Rectal smooth muscle tissue (tissue), 1 donor: ENCODE results near the gene GSC2.
"Not testable (repeated sequence)": the region's sequence is repeated elsewhere in the genome, so short reads cannot be mapped to it uniquely, and the experiment has no call there.

ENCODE experiments used
- H3K27ac ChIP-seq: one replicate; pipeline ENCODE4 v1.7.0; 2013; ENCODE audit warnings: low read depth, low read length, inconsistent platforms
- H3K27me3 ChIP-seq: one replicate; pipeline ENCODE4 v1.7.0; 2013; ENCODE audit warnings: low read length; ENCODE audit not compliant: control insufficient read depth, insufficient read depth
- H3K36me3 ChIP-seq: one replicate; pipeline ENCODE4 v1.7.0; 2013; ENCODE audit warnings: low read length; ENCODE audit not compliant: control insufficient read depth, insufficient read depth
- H3K4me1 ChIP-seq: one replicate; pipeline ENCODE4 v1.7.0; 2013; ENCODE audit warnings: low read length; ENCODE audit not compliant: control insufficient read depth, insufficient read depth
- H3K4me3 ChIP-seq: one replicate; pipeline ENCODE4 v1.7.0; 2013; ENCODE audit warnings: low read length
- H3K9ac ChIP-seq: one replicate; pipeline ENCODE4 v1.7.0; 2013; ENCODE audit warnings: low read length

GSC2 gene

DNA sequence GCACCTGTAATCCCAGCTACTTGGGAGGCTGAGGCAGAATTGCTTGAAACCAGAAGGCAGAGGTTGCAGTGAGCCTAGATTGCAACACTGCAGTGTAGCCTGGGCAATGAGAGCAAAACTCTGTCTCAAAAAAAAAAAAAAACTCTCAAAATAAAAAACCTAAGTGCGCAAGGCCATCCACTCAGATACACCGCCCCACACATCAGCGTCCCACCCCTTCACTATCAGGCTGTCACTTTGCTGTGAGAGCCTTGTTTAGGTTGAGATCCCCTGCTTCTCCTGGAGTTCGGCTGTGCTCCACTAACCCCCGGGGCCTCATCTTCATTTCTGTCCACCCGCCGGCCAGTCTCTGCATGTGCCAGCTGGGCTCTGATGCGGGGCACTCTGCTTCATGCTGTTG lies 16.3 kb upstream of the GSC2 start:
- H3K36me3 ChIP-seq: no peaks in the 10 kb centered on the region
- peaks cover 6% of the 10 kb centered on the region for H3K4me1 ChIP-seq
- H3K9ac ChIP-seq: no peak overlapping the region
- H3K27ac ChIP-seq: no peak overlapping the region
- H3K27me3 ChIP-seq: peaks cover 20% of the 10 kb centered on the region
- H3K4me3 ChIP-seq: no peak overlapping the region

GRCh38 chr22:19164425-19164824 lies 14.3 kb upstream of the GSC2 start:
- H3K9ac ChIP-seq: no peak overlapping the region
- H3K27ac ChIP-seq: no peak overlapping the region
- H3K4me1 ChIP-seq: no peaks in the 10 kb centered on the region
- H3K27me3 ChIP-seq: peaks cover 12% of the 10 kb centered on the region
- no peak overlapping the region for H3K4me3 ChIP-seq
- H3K36me3 ChIP-seq: no peaks in the 10 kb centered on the region

DNA sequence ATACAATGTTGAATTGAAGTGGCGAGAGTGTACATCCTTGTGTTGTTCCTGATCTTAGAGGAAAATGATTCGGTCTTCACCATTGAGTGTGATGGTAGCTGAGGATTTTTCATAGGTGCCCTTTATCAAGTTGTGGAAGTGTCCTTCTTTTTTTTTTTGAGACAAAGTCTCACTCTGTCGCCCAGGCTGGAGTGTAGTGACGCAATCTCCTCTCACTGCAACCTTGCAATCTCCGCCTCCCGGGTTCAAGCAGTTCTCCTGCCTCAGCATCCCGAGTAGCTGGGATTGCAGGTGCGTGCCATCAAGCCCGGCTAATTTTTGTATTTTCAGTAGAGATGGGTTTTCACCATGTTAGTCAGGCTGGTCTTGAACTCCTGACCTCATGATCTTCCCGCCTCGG lies 8.6 kb upstream of the GSC2 start:
- not testable (repeated sequence) for H3K36me3 ChIP-seq, H3K9ac ChIP-seq, H3K4me1 ChIP-seq, H3K4me3 ChIP-seq, H3K27ac ChIP-seq, H3K27me3 ChIP-seq

DNA sequence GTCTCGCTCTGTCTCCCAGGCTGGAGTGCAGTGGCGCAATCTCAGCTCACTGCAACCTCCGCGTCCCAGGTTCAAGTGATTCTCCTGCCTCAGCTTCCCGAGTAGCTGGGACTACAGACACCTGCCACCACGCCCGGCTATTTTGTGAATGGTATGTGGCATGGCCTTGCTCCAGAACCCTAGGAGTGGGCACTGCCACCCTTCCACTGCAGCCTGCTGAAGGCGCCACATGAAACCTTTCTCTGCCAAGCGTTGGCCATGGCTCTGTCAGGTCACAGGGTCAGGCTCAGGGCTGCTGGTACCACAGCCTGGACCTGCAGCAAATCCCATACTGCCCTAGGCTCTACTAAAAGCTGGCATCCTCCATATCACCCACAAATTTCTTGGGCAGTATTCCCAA lies 6.0 kb upstream of the GSC2 start:
- H3K36me3 ChIP-seq, H3K27me3 ChIP-seq, H3K27ac ChIP-seq, H3K4me3 ChIP-seq, H3K4me1 ChIP-seq, H3K9ac ChIP-seq: not testable (repeated sequence)

- Histone ChIP-seq H3K36me3 (no peaks in the 10 kb centered on the region), H3K27me3 (peaks cover 18% of the 10 kb centered on the region), H3K27ac (no peak overlapping the region), H3K4me1 (no peaks in the 10 kb centered on the region), H3K9ac (no peak overlapping the region), H3K4me3 (no peak overlapping the region)
Measured at GRCh38 chr22:19152942-19153883, 3.1 kb upstream of the GSC2 start.

GRCh38 chr22:19151329-19152191 lies 1.5 kb upstream of the GSC2 start:
- no peak overlapping the region for H3K9ac ChIP-seq
- H3K36me3 ChIP-seq: no peaks in the 10 kb centered on the region
- no peak overlapping the region for H3K27ac ChIP-seq
- no peak overlapping the region for H3K4me3 ChIP-seq
- no peaks in the 10 kb centered on the region for H3K4me1 ChIP-seq
- peaks cover 23% of the 10 kb centered on the region for H3K27me3 ChIP-seq

- peaks cover 23% of the 10 kb centered on the region for H3K27me3 ChIP-seq
- H3K4me3 ChIP-seq: no peak overlapping the region
- H3K36me3 ChIP-seq: no peaks in the 10 kb centered on the region
Measured at GRCh38 chr22:19150482-19151328, 613 bp upstream of the GSC2 start.

GRCh38 chr22:19149047-19149883 lies 827 bp downstream of the GSC2 start:
- Histone ChIP-seq H3K4me1 (no peaks in the 10 kb centered on the region), H3K27me3 (peaks cover 23% of the 10 kb centered on the region), H3K4me3 (no peak overlapping the region)

More at GRCh38 chr22:19150482-19151328, 613 bp upstream of the GSC2 start:
- H3K27ac ChIP-seq: no peak overlapping the region
- no peak overlapping the region for H3K9ac ChIP-seq
- H3K4me1 ChIP-seq: no peaks in the 10 kb centered on the region

DNA sequence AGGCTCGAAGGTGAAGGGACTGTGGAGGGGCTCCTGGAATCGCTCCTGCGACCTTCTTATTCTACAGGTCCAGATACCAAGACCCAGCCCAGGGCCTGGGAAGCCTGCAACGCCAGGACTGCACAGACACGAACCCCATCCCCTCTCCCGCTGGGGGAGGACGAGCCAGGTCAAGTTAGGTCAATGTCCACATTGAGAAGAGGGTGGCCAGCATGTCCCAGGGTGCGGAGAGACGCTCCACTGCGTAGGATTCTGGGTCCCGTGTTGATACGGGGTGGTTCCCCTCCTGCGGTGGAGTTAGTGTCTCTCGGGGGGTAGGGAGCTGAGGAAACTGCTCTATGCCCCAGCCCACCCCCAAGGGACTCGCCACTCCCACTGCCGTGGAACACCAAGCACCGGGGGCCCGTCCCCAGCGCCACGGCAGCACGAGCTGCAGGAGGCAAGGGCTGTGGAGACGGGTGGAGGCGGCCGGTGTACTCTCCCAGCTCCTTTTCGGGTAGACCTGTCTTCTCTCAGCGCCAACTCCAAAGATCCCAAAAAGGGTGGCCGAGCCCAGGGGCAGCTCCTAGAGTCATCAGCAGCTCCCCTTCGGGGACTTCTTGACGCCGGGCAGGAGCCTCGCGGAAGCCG lies 1.6 kb downstream of the GSC2 start:
- H3K9ac ChIP-seq: no peak overlapping the region
- no peak overlapping the region for H3K27ac ChIP-seq
- no peaks in the 10 kb centered on the region for H3K36me3 ChIP-seq
- H3K4me3 ChIP-seq: no peak overlapping the region
- H3K27me3 ChIP-seq: peaks cover 23% of the 10 kb centered on the region
- H3K4me1 ChIP-seq: no peaks in the 10 kb centered on the region

More at GRCh38 chr22:19149047-19149883, 827 bp downstream of the GSC2 start:
- H3K27ac ChIP-seq: no peak overlapping the region
- H3K36me3 ChIP-seq: no peaks in the 10 kb centered on the region
- H3K9ac ChIP-seq: no peak overlapping the region

DNA sequence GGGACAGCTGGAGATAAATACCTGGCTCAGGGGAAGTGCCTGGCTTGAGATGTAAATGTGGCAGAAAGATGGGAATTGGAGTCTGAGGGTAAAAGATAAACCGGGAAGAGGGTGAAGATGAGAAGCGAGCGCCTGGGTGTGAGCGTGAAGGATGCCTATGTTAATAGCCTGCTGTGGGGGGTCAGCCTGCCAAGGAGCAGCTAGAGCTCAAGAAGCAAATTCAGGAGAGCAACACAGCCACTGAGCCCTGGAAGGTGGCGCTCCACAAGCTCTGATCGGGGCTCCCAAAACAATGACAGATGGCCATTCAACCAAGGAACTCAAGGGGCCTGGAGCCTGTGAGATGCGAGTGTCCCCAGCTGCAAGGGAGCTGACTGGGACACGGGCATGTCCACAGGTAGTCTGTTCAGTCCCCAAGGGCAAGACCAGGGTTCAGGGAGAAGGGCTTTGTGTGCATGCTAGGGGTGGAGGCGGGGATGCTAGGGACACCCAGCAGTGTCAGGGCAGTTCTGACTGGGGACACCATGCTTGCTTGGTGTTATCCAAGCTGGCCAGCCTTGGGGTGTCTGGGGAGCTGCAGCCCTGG lies 2.8 kb downstream of the GSC2 start:
- no peak overlapping the region for H3K9ac ChIP-seq

More for the DNA sequence above, 2.8 kb downstream of the GSC2 start:
- Histone ChIP-seq H3K4me3 (no peak overlapping the region), H3K36me3 (peaks cover 3% of the 10 kb centered on the region), H3K27ac (no peak overlapping the region), H3K4me1 (no peaks in the 10 kb centered on the region), H3K27me3 (peaks cover 19% of the 10 kb centered on the region)
